GM21360 (cell line): ENCODE measurements around the gene MPP3.
"Not testable (repeated sequence)": the region's sequence is repeated elsewhere in the genome, so short reads cannot be mapped to it uniquely, and the experiment has no call there.

Experiments
- ATAC-seq: cut with Tn5 transposase; IDR thresholded peaks from one replicate; pipeline ENCODE4 v1.9.1; 2021; ENCODE audit warnings: mild to moderate bottlenecking, moderate library complexity; ENCODE audit not compliant: unreplicated experiment

The MPP3 gene, protein sequence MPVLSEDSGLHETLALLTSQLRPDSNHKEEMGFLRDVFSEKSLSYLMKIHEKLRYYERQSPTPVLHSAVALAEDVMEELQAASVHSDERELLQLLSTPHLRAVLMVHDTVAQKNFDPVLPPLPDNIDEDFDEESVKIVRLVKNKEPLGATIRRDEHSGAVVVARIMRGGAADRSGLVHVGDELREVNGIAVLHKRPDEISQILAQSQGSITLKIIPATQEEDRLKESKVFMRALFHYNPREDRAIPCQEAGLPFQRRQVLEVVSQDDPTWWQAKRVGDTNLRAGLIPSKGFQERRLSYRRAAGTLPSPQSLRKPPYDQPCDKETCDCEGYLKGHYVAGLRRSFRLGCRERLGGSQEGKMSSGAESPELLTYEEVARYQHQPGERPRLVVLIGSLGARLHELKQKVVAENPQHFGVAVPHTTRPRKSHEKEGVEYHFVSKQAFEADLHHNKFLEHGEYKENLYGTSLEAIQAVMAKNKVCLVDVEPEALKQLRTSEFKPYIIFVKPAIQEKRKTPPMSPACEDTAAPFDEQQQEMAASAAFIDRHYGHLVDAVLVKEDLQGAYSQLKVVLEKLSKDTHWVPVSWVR

DNA sequence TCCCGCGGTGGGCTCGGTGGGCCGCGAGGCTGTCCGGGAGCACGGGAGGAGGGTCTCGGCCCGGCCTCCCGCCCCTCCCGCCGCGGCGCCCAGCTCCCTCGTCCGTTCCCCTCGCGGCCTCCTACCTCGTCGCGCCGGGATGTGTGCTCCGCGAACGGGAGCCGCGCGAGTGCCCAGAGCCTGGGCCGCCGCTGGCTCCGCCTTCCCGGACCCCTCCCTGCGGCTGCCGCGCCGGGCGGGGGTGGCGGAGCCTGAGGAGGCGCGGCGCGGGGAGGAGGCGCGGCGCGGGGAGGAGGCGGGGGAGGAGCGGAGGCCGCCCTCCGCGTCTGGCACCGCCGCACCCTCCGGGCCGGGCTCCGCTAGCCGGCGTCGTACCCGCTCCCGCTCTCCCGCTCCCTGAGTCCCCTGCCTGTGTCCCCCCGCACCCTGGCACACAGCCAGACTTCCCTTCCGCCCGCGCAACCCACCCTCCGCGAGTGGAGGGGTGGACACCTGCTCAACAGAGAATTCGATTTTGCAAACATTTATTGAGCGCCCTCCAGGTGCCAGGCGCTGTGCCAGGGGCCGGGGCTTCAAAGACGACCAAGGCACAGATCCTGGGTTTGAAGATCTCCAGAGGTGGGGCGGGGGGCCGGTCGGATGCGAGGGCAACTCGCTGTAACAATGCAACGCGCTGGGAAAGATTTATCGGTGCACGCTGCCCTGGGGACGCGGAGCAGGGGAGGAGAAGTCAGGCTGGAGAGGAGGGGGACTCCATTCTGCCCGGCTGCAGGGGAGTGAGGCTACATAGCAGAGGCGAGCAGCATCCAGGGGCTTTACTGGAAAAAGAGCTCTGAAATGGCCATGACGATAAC is at the start of gene MPP3:
TSS of gene MPP3 (minus strand) at position 171 of the 854 bp plus-strand sequence. CDS start 1,240 bp downstream, outside the sequence.
- no peak for ATAC-seq

DNA sequence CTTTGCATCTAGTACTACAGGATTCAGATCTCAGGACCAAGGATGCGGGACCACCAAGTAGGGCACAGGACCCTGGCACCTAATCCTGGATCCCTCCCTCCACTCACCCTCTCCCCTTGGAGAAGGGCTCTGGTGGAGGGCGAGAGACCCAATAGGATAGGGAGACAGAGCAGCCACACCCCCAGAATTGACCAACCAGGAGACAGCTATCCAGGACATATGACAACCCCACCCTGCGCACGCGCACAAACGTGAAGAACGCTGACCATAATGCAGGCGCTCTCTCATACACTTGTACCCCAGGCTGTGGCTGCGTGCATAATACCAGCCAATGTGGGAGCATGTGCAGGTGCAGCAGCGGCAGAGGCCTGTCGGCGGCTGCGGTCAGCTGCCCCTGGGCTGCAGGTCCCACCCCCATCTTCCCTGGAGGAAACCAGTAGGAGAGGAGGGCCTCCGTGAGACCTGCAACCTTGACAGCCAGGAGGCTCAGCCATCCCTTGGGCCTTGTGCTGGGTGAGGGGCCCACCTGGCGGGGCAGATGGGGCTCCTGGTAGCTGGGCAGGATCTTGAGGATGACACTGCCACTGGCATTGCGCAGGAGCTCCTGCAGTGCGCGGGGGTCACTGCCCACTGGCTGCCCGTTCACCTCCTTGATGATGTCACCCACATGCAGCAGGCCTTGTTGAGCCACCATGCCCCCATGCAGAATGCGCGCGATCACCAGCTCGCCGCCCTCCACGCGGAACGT is 49.0 kb upstream of the MPP3 start:
- ATAC-seq, result no peak

DNA sequence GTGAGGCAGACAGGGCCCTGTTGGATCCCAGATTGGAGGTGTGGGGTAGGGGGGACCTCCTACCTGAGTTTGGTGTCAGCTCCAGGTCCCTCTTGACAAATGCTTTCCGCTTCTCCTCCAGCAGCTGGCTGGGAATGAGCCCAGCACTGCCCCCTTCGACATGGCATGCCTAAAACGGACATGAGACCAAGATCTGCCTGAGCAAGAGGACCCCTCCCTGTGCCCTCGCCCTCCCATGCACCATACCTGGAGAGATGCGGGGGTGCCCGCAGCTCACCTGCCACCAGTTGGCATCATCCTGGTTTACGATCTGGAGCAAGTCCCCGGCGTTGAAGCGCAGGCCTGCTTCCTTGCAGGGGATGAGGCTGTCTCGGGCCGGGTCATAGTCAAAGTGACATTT is 48.2 kb upstream of the MPP3 start:
- ATAC-seq, result no peak

DNA sequence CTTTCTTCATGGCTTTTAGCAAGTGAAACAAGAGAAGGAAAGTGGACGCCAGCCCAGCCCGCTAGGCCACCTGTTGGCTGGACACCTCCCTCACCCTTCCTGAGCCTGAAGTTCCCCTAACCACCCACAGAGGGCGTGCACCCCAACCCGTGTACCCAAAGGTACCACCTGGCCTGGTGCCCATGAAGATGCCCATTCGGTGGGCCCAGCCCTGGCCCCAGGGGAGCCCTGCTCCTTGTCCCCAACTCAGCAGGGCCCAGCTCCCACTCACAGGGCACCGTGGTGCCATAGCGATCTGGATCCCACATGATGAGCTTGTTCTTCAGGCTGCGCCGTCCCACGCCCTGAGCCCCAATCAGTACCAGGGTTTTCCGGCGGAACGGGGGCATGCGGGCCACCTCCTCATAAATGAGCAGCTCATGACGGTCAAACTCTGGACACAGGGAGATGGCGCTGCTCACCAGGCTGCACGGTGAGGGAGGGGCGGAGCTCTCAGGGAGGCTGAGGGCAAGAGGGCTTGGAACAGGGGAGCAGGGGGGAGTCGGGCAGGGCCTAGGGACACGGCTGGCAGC is 47.6 kb upstream of the MPP3 start:
- ATAC-seq, result no peak

DNA sequence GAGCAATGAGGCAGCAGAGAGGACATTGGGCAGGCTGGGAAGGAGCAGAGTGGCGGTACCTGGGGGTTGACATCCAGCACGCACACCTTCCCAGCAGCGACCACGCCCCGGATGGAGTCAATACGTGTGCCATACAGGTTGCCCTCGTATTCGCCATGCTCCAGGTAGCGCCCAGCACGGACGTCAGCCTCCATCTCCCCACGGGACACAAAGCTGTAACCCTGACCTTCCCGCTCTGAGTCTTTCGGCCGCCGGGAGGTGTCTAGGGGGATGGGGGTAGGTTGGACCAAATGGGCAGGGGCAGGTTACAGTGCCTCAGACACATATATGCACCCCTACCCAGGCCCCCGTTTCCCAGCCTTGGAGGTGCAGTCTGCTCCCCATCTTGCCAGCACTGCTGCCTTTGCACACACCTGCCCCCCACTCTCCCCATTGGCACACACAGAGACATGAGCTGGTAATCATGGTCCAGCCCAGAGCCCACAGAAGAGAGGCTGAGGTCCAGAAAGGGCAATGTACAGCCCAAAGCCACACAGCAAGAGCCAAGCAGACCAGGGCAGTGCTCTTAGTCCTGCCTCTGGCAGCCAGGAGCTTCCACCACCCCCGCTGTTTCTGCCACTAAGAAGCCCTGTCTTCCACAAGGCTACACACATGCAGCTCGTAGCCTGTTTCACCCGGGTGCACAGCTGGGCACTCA is 46.9 kb upstream of the MPP3 start:
- no peak for ATAC-seq

DNA sequence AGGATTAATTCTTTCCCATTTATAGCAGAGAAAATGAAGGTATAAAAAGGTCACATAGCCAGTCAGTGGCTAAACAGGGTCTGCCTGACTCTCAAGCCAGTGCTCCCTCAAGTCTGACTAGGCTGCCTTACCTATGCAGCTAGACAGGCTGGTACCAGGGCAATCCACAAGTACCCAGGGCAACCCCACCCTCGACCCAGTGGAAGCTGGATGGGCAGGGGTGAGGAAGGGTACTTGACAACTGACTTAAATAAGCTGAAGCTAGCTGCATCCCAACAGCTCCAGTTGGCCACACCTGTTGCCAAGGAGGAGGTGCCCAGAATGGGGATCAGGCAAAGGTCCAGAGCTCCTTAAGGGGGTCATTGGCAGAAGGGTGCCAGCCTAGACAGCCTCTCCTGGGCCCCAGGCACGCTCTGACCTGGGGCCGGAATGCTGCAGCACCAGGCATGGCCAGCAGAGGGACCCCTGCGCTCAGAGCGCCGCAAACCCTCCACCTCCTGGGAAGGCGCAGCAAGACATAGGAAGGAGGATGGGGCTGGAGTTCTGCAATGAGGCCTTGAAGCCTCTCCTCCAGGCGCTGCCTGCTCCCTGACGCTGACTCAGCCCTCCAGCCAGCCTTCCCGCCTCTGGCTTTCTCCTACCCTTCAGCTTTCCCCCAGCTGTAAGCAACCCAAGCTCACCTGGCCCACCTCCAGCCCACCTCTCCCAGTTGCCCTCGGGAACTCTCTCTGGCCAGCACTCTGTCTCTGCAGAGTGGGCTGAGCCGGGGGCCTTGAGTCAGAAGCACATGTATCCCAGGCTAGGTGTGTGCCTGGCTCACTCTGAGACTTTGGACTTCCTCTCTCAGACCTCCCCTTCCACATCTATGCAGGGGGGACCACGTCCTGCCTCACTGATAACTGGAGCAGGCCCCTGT is 45.6 kb upstream of the MPP3 start:
- ATAC-seq, result no peak

DNA sequence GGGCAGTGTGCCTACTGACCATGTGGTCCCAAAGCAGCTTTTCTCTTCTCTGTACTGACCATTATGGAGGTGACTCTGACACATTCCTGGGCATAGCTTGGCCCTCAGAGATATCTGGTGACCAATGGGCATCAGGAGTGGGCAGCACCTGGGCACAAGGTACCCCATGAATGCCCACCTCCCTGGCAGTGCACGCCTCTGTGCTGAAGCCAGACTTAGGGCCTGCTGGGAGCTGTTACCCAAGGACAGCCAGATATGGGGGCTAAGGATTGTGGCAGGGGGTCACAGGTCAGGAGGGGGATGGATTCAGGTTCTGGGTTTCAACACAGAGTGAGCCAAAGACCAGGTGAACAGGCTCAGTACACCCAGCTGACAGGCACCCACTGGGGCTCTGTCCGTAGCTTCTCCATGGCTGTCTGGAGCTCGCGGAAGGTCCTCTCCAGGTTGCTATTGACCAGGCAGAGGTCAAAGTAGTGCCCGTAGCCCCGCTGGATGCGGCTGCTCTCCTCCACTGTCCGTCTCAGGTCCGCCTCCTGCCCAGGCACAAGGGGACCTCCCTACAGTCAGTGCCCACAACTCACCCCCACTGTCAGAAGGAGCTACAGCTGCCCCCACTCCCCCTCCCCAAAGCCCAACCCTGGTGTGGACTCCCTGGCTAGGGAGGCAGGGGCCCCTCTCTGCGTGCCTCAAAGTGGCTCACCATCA is 44.7 kb upstream of the MPP3 start:
- ATAC-seq, result no peak

DNA sequence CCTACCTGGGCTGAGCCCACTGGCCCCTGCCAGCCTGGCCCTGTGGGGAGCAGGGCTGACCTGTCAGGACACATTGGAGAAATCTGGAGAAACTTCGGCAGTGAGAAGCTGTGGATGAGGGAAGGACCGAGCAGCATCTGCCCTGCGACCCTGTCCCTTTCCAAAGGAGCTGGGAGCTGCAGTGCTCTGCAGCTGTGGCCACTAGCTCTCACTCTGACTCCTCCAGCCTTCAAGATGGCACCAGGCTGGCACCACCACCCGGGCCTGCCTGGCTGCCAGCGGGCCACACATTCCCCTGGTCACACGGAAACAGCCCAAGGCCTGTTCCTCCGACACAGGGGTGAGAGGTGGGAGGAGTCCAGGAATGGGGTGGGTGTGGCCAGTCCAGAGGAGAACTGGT is 44.1 kb upstream of the MPP3 start:
- ATAC-seq, result no peak

DNA sequence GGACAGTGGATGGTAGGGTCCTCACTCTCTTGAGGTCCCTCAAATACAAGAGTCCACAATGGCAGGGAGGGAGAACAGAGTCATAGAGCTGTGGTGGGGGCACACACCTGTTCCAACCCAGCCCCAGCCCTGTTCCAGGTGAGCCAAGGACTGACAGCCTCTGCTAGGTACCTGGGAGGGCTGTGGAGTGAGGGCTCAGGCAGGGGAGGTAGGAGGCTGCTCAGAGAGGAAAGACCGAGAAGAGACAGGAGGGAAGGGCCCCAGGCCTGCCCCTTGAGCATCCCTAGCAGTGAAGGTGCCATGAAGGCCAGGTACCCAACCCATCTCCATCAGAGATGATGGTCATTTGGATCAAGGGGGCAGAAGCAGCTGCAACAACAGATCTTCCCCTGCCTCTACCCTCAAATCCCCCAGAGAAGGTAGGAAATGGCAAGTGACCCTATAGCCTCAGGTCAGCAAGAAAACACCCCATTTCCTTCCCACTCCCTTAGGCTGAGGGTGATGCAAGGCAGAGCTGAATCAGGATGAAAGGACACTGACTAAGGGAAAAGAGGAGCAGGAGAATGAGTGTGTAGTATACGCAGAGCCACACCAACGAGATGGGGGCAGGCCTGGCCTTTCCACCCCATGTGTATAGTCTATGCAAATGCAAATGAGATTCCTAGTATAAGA is 42.7 kb upstream of the MPP3 start:
- ATAC-seq, result no peak

DNA sequence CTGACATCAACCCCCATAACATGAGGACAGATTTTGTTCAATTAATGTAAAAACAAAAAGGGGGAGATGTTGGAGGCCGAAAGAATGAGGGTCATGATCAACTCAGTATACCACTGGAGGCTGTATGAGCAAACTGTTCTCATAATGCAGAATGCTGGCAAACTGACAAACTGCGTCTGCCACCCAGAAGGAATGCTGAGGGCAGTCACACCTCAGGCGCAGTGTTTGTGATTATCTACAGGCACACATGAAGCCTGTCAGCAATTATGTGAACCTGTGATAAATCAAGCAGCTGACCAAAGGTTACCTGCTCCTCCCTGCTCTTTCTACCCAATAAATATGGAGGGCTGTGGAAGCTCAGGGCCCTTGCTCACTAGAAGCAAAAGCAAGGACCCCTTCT is 41.3 kb upstream of the MPP3 start:
- no peak for ATAC-seq

DNA sequence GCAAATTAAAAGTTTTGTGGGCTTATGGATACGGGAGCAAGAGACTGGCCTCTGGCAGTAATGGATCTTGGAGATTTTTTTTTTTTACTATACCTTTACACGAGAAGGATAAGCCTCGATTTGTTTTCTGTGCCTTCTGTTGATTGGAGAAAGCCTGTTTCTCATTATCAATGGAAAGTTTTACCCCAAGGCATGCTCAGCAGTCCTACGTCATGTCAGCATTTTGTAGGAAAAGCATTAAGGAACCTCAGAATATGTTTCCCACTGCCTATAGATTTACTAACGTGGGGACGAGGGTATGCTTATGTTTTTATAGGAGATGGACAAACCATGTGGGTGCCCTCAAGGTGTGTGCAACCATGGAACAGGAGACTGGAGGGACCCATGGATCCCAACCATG is 40.9 kb upstream of the MPP3 start:
- ATAC-seq, result no peak

DNA sequence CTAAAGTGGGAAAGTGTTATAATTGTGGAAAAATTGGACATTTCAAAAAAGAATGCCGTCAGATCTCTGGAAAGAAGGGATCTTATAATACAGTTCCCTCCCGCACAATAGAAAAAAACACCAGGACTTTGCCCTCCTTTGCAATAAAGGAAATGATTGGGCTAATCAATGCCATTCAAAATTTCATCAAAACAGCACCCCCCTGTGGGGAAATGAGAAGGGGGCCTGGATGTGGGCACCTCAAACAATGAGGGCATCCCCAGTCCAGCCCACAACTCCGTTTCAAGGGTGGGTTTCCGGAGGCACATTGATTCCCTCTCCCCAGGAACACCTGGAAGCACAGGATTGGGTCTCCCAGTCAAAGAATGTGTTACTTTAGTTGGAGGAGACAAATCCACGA is 40.1 kb upstream of the MPP3 start:
- no peak for ATAC-seq

DNA sequence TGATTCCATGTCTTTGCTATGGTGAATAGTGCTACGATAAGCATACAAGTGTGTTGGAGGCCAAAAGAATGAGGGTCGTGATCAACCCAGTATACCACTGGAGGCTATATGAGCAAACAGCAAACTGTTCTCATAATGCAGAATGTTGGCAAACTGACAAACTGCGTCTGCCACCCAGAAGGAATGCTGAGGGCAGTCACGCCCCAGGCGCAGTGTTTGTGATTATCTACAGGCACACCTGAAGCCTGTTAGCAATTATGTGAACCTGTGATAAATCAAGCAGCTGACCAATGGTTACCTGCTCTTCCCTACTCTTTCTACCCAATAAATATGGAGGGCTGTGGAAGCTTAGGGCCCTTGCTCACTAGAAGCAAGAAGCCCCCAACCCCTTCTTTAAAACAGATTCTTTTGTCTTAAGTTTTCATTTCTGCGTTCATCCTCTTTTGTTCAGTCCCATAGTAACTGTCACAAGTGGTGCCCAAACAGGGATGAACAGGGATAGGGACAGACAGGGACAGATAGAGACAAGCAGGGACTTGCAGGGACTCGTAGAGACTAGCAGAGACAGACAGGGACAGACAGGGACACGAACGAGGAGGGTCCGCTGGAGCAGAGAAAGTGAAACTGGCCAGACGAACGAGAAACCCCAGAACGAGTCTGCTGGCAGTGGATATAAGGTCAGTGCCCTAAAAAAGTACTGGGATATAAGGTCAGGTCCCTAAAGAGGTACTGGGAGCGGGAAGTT is 39.2 kb upstream of the MPP3 start:
- no peak for ATAC-seq

DNA sequence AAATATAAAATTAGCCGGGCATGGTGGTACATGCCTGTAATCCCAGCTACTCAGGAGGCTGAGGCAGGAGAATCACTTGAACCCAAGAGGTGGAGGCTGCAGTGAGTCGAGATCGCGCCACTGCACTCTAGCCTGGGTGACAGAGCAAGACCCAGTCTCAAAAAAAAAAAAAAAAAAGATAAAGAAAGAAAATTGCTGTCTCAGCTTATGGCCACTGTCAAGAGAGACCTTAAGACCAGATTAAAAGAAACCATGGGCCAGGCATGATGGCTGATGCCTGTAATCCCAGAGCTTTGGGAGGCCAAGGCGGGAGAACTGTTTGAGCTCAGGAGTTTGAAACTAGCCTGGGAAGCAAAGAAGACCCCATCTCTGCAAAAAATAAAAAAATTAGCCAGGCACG is 36.1 kb upstream of the MPP3 start:
- not testable (repeated sequence) for ATAC-seq

DNA sequence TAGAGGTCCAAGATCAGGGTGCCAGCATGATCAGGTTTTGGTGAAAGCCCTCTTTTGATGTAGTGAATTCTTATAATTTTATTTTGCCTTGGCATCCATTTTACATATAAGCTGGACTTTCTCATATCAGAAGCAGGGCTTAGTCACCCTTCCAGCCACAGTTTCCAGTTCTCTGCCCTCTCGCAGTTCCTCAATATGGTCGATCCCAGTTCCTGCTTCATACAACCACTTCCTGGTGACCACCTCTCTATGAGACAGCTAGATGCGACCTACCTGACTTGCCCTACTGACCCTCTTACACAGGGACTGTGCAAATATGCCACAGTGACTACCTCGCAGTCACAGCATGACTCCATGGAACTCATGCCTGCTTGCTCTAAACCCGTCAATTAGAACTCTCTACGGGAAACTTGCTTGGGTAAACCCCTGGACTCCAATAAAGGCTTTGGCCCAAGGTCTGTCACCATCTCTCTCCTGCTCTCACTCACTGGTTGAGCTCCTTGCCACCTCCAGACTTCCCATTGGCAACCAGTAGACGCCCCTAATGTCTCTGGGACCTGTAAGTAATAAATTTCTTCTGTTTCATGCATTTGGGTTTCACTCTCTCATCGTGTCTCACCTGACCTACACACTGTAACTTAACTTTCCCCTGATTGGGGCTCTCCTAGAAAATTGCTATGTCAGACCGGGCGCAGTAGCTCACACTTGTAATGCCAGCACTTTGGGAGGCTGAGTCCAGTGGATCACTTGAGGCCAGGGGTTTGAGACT is 35.5 kb upstream of the MPP3 start:
- ATAC-seq, result no peak

DNA sequence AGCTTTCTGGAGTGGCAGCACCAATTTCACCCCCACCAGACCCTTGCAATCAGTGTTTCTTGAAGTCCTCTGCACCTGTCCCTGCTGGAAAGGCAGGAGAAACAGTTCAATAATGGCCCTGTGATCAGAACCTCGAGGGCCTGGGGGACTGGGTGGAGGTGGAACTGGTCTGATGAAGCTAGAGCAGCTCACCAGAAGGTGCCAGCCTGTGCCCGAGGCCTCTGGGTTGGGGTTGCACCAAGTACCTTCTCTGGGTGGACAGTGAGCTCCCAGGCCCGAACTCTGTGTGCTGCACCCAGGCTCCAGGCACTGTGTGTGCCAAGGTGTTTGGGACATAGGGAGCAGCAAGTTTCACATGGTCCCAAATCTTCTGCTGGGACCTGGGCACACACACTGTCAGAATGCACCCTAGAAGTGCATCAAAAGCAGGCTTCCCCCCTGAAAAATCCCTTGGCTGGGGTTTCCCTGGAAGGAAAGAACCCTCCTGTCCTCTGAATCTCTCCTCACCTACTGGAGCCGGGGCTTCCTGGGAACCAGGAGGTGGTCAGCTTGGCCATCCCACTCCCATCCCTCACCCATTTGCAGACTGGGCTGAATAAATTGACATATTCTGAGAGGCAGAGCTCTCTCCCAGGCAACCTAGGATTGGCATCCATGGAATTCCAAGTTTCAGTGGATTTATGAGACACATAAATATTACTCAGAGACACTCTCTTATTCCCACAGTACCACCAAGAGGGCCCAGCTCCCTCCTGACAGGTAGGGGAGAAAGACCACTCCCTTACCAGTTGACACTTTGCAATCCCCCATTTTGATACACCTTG is 31.4 kb upstream of the MPP3 start:
- no peak for ATAC-seq
